D721Med (cell line): ENCODE measurements around the gene AFAP1L1.
"Not testable (repeated sequence)": the region's sequence is repeated elsewhere in the genome, so short reads cannot be mapped to it uniquely, and the experiment has no call there.

ENCODE experiments used
- DNase-seq: peaks from one replicate; pipeline ENCODE4 v3.0.0; 2011; ENCODE audit warnings: low spot score; ENCODE audit not compliant: insufficient read length
- FAIRE-seq: peaks from 2 replicates; lab custom pipeline; 2011; peaks lifted over from hg19 to GRCh38; lab: Jason Lieb, UNC
- CTCF ChIP-seq: IDR thresholded peaks from 2 replicates; pipeline ENCODE4 v1.5.1; 2012; ENCODE audit warnings: mild to moderate bottlenecking, control low read depth; ENCODE audit not compliant: insufficient read depth; ENCODE audit errors: missing control alignments

AFAP1L1 gene

DNA sequence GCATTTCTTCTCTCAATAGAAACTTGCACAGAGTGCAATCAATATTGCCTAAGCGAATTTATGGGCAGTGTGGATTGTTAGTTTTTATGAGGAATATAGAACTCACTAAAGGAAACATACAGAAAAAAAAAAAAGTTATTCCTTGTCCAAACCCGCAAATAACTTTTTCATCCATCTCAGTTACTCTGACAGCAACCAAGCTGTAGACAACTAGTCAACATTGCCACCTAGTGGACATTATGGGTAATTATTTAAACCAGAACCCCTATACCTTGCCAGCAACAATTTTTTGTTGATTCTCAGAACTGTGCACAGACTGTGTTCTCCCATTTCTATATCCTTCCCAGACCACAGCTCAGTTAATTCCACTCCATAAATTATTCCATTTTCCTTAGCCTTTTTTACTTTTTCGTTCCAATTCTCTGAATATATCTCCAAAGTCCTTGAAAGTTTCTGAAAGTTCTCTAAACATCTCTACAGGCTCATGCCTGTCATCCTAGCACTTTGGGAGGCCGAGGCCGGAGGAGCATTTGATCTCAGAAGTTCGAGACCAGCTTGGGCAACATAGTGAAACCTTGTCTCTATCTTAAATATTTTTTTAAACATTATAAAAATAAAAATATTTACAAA is 2.6 kb upstream of the AFAP1L1 start:
- FAIRE-seq (no peak), DNase-seq (peak; percentile 44)
- peak; percentile 71 for TF ChIP-seq CTCF

DNA sequence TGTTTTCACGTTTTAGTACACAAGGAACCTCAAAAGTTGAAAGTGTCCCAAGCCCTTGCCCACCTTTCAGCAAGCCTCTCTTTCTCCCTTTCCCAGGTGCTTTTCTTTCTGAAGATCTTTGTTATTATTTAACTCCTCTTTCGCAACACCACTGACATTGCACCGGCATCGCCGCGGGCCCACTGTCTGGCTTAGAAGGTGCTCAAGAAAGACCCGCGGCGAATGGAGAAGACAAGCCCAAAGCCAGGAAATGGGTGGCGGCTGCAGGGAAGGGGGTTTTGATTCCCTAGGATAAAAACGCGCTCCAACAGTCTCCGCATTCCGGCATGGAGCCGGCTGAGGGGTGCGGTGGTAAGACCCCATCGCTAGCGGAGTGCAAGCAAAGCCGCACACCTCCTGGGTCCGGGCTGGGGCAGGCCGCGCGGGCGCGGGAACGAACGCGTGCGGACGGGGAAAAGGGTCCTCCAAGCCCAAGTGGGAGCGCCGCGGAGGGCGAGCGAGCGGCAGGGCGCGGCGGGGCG is 404 bp upstream of the AFAP1L1 start:
- FAIRE-seq (no peak), DNase-seq (no peak)
- no peak for TF ChIP-seq CTCF

DNA sequence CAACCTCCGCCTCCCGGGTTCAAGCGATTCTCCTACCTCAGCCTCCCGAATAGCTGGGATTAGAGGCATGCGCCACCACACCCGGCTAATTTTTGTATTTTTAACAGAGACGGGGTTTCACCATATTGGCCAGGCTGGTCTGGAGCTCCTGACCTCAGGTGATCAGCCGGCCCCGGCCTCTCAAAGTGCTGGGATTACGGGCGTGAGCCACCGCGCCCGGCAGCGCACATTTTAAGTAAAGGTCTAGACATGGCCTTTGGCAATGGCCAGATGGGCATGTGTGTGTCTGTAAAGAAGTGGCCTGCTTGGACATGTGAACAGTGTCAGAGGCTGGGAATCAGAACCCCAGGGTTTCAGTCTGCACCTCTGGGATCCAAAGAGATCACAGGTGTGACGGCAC is 1.1 kb downstream of the AFAP1L1 start:
- not testable (repeated sequence) for DNase-seq, FAIRE-seq

DNA sequence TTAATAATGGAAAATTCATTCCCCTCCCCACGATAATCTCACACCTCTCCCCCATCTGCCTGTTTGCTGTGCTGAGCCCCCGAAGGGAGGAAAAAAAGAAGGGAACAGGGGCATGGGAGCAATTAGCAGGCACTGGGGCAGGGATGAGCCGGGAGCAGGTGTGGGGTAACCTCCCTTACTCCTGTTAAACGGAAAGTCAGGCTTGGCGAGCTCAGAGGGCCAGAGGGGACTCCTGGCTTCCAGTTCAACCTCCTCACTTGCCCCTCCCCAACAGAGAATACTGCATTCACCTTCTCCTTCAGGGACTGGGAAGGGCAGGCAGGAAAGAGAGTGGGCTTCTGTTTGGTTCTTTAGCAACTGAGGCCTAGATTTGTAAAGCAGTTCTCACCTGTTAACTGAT is 1.6 kb downstream of the AFAP1L1 start:
- FAIRE-seq (no peak), DNase-seq (no peak)
- no peak for TF ChIP-seq CTCF

GRCh38 chr5:149273950-149274349 is 2.3 kb downstream of the AFAP1L1 start:
- no peak for DNase-seq
- TF ChIP-seq CTCF = no peak
- no peak for FAIRE-seq

- FAIRE-seq (no peak), DNase-seq (no peak)
- no peak for TF ChIP-seq CTCF
Observed at GRCh38 chr5:149274939-149275338, 3.3 kb downstream of the AFAP1L1 start.

GRCh38 chr5:149277801-149278200 is 6.1 kb downstream of the AFAP1L1 start:
- DNase-seq = no peak
- TF ChIP-seq CTCF = no peak
- FAIRE-seq = no peak
